H1 (cell line): Measurements from ENCODE around the gene USB1. TPM values are rescaled to one million over a fixed set of nuclear protein-coding genes. Genes with fewer than 3 reads are reported as not detected.

Source experiments
- CTCF ChIA-PET: fragments of 300-600 bp; sonication (Branson Sonifier 250); formaldehyde crosslinking; loops from one replicate; lab custom pipeline; 2021; ENCODE audit not compliant: partially characterized antibody; lab: Charles Lee
- POLR2A ChIA-PET: fragments of 300-600 bp; sonication (Branson Sonifier 250); formaldehyde crosslinking; loops from one replicate; lab custom pipeline; 2021; ENCODE audit warnings: inconsistent platforms; ENCODE audit not compliant: partially characterized antibody; lab: Charles Lee
- DNase-seq, 2 experiments: peaks; one replicate each; pipeline versions ENCODE4 v3.0.0 to v3.0.0-alpha.2; 2010 to 2022; ENCODE audit warnings: low spot score in 2 of 2, low read depth in 1 of 2, mixed read lengths in 1 of 2
- FAIRE-seq: peaks from 2 replicates; lab custom pipeline; 2011; peaks lifted over from hg19 to GRCh38; lab: Jason Lieb, UNC
- H2AFZ ChIP-seq: 2 replicates; pipeline ENCODE4 v1.8.1; 2012; ENCODE audit warnings: low read length, inconsistent platforms
- H2AK5ac ChIP-seq: 2 replicates; pipeline ENCODE4 v1.6.1; 2013; ENCODE audit warnings: low read depth, low read length
- H2BK120ac ChIP-seq: replicated peaks from 2 replicates; pipeline ENCODE3; 2013; ENCODE audit warnings: low read depth, low read length, inconsistent platforms
- H2BK12ac ChIP-seq: 2 replicates; pipeline ENCODE4 v1.6.1; 2013; ENCODE audit warnings: low read depth, low read length
- H2BK15ac ChIP-seq: 2 replicates; pipeline ENCODE4 v1.6.1; 2013; ENCODE audit warnings: low read length
- H2BK20ac ChIP-seq: 2 replicates; pipeline ENCODE4 v1.6.1; 2013; ENCODE audit warnings: low read length
- H2BK5ac ChIP-seq: 2 replicates; pipeline ENCODE4 v1.6.1; 2013; ENCODE audit warnings: low read depth, low read length
- H3K14ac ChIP-seq: 2 replicates; pipeline ENCODE4 v1.6.1; 2013; ENCODE audit warnings: inconsistent platforms; ENCODE audit not compliant: insufficient read length
- H3K18ac ChIP-seq: 2 replicates; pipeline ENCODE4 v1.6.1; 2013; ENCODE audit warnings: low read length; ENCODE audit errors: extremely low read depth
- H3K23ac ChIP-seq: 2 replicates; pipeline ENCODE4 v1.6.1; 2013; ENCODE audit warnings: inconsistent platforms; ENCODE audit not compliant: insufficient read length
- H3K23me2 ChIP-seq: 2 replicates; pipeline ENCODE4 v1.6.1; 2013; ENCODE audit warnings: low read depth, low read length
- H3K27ac ChIP-seq: 2 replicates; pipeline ENCODE4 v1.6.1; 2011; ENCODE audit warnings: low read depth, low read length, inconsistent platforms
- H3K27me3 ChIP-seq, 4 experiments: replicated peaks in 1 of 4; 1 replicate in 1 of 4; 2 replicates in 3 of 4; pipeline versions ENCODE4 v1.6.1 to v1.8.1; 2011 to 2013; ENCODE audit warnings: low read length in 3 of 4, mild to moderate bottlenecking in 3 of 4, inconsistent platforms in 2 of 4, mixed read lengths in 2 of 4, moderate library complexity in 1 of 4; ENCODE audit not compliant: control insufficient read depth in 3 of 4, insufficient read depth in 3 of 4; ENCODE audit errors: extremely low read depth in 1 of 4
- H3K36me3 ChIP-seq, 4 experiments: 2 replicates each; pipeline versions ENCODE4 v1.6.1 to v1.8.1; 2011 to 2013; ENCODE audit warnings: mild to moderate bottlenecking in 4 of 4, low read length in 3 of 4, moderate library complexity in 2 of 4, control low read depth in 1 of 4, inconsistent platforms in 1 of 4; ENCODE audit not compliant: insufficient read depth in 4 of 4, control insufficient read depth in 2 of 4
- H3K4ac ChIP-seq: replicated peaks from 2 replicates; pipeline ENCODE3; 2013; ENCODE audit warnings: low read length, low read depth, mixed read lengths, inconsistent platforms; ENCODE audit not compliant: insufficient read length
- H3K4me1 ChIP-seq, 4 experiments: replicated peaks in 1 of 4; 1 replicate in 1 of 4; 2 replicates in 3 of 4; pipeline versions ENCODE4 v1.6.1 to v1.8.1; 2011 to 2013; ENCODE audit warnings: low read length in 3 of 4, inconsistent platforms in 2 of 4, mixed read lengths in 1 of 4; ENCODE audit not compliant: insufficient read depth in 4 of 4, control insufficient read depth in 3 of 4
- H3K4me2 ChIP-seq, 2 experiments: 2 replicates each; pipeline versions ENCODE4 v1.6.1 to v1.8.1; 2011 to 2013; ENCODE audit warnings: low read depth in 2 of 2, low read length in 2 of 2, control low read depth in 1 of 2, inconsistent platforms in 1 of 2, mild to moderate bottlenecking in 1 of 2; ENCODE audit not compliant: insufficient read depth in 1 of 2
- H3K4me3 ChIP-seq, 4 experiments: fragments of 200-600, 300-600 bp in 1 of 4; sonication (generic), shearing (Covaris generic), sonication (Bioruptor Twin) in 1 of 4; 2 replicates each; pipeline versions ENCODE4 v1.5.1 to v1.8.1; 2011 to 2016; ENCODE audit warnings: low read length in 4 of 4, low read depth in 3 of 4, control low read depth in 2 of 4, inconsistent platforms in 2 of 4, mild to moderate bottlenecking in 2 of 4, mixed read lengths in 1 of 4, moderate library complexity in 1 of 4; ENCODE audit not compliant: insufficient read depth in 2 of 4; ENCODE audit errors: extremely low read depth in 1 of 4
- H3K56ac ChIP-seq: replicated peaks from 2 replicates; pipeline ENCODE3; 2013; ENCODE audit warnings: low read depth, mild to moderate bottlenecking, mixed read lengths, low read length, inconsistent platforms; ENCODE audit not compliant: insufficient read length
- H3K79me1 ChIP-seq: 2 replicates; pipeline ENCODE4 v1.6.1; 2013; ENCODE audit warnings: low read depth, low read length, control low read depth
- H3K79me2 ChIP-seq, 2 experiments: 2 replicates each; pipeline versions ENCODE4 v1.6.1 to v1.8.1; 2012 to 2013; ENCODE audit warnings: low read length in 2 of 2, mild to moderate bottlenecking in 2 of 2, inconsistent platforms in 1 of 2; ENCODE audit not compliant: insufficient read depth in 2 of 2, control insufficient read depth in 1 of 2
- H3K9ac ChIP-seq, 4 experiments: replicated peaks in 1 of 4; 1 replicate in 1 of 4; 2 replicates in 3 of 4; pipeline versions ENCODE4 v1.6.1 to v1.8.1; 2011 to 2013; ENCODE audit warnings: low read depth in 3 of 4, low read length in 3 of 4, control low read depth in 2 of 4, mild to moderate bottlenecking in 2 of 4, moderate library complexity in 2 of 4, inconsistent platforms in 1 of 4; ENCODE audit errors: extremely low read depth in 1 of 4
- H3K9me3 ChIP-seq, 2 experiments: 2 replicates each; pipeline versions ENCODE4 v1.6.1 to v1.8.1; 2012 to 2013; ENCODE audit warnings: mild to moderate bottlenecking in 2 of 2, moderate library complexity in 2 of 2, control low read depth in 1 of 2, inconsistent platforms in 1 of 2, low read depth in 1 of 2, low read length in 1 of 2, mixed read lengths in 1 of 2; ENCODE audit not compliant: insufficient read depth in 2 of 2
- H4K20me1 ChIP-seq, 2 experiments: replicated peaks in 1 of 2; 2 replicates each; pipeline versions ENCODE3 to v1.8.1; 2011 to 2013; ENCODE audit warnings: inconsistent platforms in 2 of 2, low read length in 2 of 2, mild to moderate bottlenecking in 1 of 2; ENCODE audit not compliant: insufficient read depth in 2 of 2, control insufficient read depth in 1 of 2
- H4K5ac ChIP-seq: 2 replicates; pipeline ENCODE4 v1.6.1; 2013; ENCODE audit warnings: low read length, low read depth, mixed read lengths, inconsistent platforms; ENCODE audit not compliant: insufficient read length
- H4K8ac ChIP-seq: 2 replicates; pipeline ENCODE4 v1.8.0; 2013; ENCODE audit warnings: mild to moderate bottlenecking, moderate library complexity, low read length, inconsistent platforms; ENCODE audit not compliant: insufficient read depth; ENCODE audit errors: extremely low read depth
- H4K91ac ChIP-seq: replicated peaks from 2 replicates; pipeline ENCODE3; 2013; ENCODE audit warnings: low read length, mixed read lengths, inconsistent platforms; ENCODE audit not compliant: insufficient read length
- ASH2L ChIP-seq: fragments of 200-600, 300-600 bp; sonication (generic); IDR thresholded peaks from one replicate; pipeline ENCODE4 v1.7.1; 2017; ENCODE audit warnings: low read length
- CEBPB ChIP-seq: IDR thresholded peaks from 2 replicates; pipeline ENCODE4 v1.6.1; 2012; ENCODE audit warnings: low read depth, low read length
- NRF1 ChIP-seq: IDR thresholded peaks from 2 replicates; pipeline ENCODE4 v1.6.1; 2011; ENCODE audit warnings: mild to moderate bottlenecking, low read depth, low read length, improper control_type of control experiment
- WGBS, 2 experiments: shearing (Covaris generic) in 1 of 2; methylation state at CpG; one replicate each; pipeline versions ENCODE4 v1.1.6 to v1.1.7; 2013 to 2015; ENCODE audit warnings: low lambda C conversion rate in 2 of 2, mixed read lengths in 2 of 2, inconsistent platforms in 1 of 2, low coverage in 1 of 2, missing lambda C conversion rate in 1 of 2; ENCODE audit not compliant: insufficient replicate concordance in 2 of 2, insufficient coverage in 1 of 2, insufficient read length in 1 of 2; ENCODE audit errors: extremely low coverage in 1 of 2, missing lambda C conversion rate in 1 of 2; 5-methylcytosine and 5-hydroxymethylcytosine counted together
- polyA plus RNA-seq, 7 experiments: library from polyadenylated mRNA; depleted of rRNA in 3 of 7; stranded (reverse) in 5 of 7; unstranded in 2 of 7; fragments of >200 nt in 5 of 7; fragments of 200-250 nt in 2 of 7; gene quantifications; 1 replicate in 5 of 7; 2 replicates in 1 of 7; 4 replicates in 1 of 7; pipeline versions ENCODE4 v1.2.1 to v1.2.3, GENCODE V29; 2011 to 2013; ENCODE audit warnings: missing spikeins in 2 of 7, mixed read lengths in 2 of 7
- total RNA-seq: library from RNA; stranded (reverse); fragmentation: NEBNext Ultra II Directional; extraction: Animal tissue kit (Norgen Biotek cat#: 25700); gene quantifications from 2 replicates; pipeline ENCODE4 v1.2.1, GENCODE V29; 2021

The USB1 gene
- total and polyA plus RNA-seq, 2 of the 8 experiments (the other 6 are each of a cell fraction or from before 2014, with no cell fraction given): 65.4 to 75.9 TPM

GRCh38 chr16:57991551-57992059 is 9.6 kb upstream of the USB1 start:
- Histone ChIP-seq H3K56ac (no peak overlapping the region), H3K4ac (no peak overlapping the region), H3K36me3 (peaks cover 0 to 5% (median 3%) of the 10 kb centered on the region in 4 experiments; a peak in 4 of 8 replicates), H2BK20ac (no peak overlapping the region), H3K79me1 (no peaks in the 10 kb centered on the region), H3K23me2 (no peaks in the 10 kb centered on the region), H4K91ac (no peak overlapping the region), H3K4me3 (no peak overlapping the region), H2BK15ac (no peak overlapping the region; the same call in 1 of the 2 replicates), H3K27ac (no peak overlapping the region), H4K20me1 (peaks cover 1% of the 10 kb centered on the region in 2 experiments), H4K8ac (peak overlapping the region; percentile 57; the same call in 1 of the 2 replicates), H3K9me3 (no peaks in the 10 kb centered on the region), H2AFZ (no peak overlapping the region), H2BK5ac (no peak overlapping the region), H3K4me2 (no peak overlapping the region), H3K14ac (no peak overlapping the region), H3K27me3 (peaks cover 0 to 4% (median 1%) of the 10 kb centered on the region in 4 experiments; a peak in 4 of 7 replicates), H3K18ac (no peak overlapping the region), H3K9ac (no peak overlapping the region), H3K79me2 (no peaks in the 10 kb centered on the region), H2BK12ac (0 out of 2 replicates have a peak overlapping the region, but pooled peaks have one; percentile 68), H2BK120ac (no peak overlapping the region), H2AK5ac (no peak overlapping the region), H3K4me1 (peaks cover 0 to 5% (median 2%) of the 10 kb centered on the region in 4 experiments; a peak in 3 of 7 replicates), H3K23ac (no peak overlapping the region), H4K5ac (no peak overlapping the region)
- FAIRE-seq (no peak), DNase-seq (no peak)
- ChIA-PET POLR2A (interaction anchor here (0.5 to 2.6 kb wide), 2 partner anchors 8 to 166 kb away, joined by 5 to 7 read pairs; partner anchors contain the start of gene ZNF319), CTCF (interaction anchor here (0.5 to 26.3 kb wide), 7 partner anchors 9 to 646 kb away, joined by 3 to 305 read pairs (median 4); partner anchors contain the start of genes USB1 and ZNF319)
- no peak for TF ChIP-seq CEBPB
- TF ChIP-seq ASH2L: no peak
- no peak for TF ChIP-seq NRF1
- 92% methylated on average over 10 of the region's 11 CpGs; no CpG with 5 or more reads in 1 of the 2 experiments for WGBS, 2 experiments
